ENCODE results near the gene LRRC26.

LRRC26 gene

DNA sequence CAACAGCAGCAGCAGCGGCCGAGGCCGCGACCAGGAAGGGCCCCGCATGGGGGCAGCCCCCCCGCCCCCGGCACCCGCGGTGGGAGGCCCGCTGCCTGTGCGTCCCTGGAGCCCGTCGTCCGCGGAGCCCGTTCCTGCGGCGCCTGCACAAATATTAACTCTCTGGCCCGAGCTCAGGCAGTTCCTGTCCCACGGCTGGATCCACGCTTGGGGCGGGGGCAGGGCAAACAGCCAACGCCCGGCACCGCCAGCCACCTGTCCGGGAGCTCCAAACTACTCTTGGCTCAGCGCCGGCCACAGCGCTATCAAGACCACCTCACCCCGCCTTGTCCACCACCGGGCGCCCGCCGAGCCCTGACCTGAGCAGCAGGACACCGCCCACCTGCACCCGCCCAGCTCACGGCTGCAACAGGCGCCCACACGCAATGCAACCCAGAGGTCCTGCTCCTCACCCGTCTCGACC lies at the start of gene LRRC26:
Gene LRRC26 (minus strand): TSS at position 156 of the 463 bp plus-strand sequence. CDS start 108 bp downstream, at position 48.
- no peak for DNase-seq

DNA sequence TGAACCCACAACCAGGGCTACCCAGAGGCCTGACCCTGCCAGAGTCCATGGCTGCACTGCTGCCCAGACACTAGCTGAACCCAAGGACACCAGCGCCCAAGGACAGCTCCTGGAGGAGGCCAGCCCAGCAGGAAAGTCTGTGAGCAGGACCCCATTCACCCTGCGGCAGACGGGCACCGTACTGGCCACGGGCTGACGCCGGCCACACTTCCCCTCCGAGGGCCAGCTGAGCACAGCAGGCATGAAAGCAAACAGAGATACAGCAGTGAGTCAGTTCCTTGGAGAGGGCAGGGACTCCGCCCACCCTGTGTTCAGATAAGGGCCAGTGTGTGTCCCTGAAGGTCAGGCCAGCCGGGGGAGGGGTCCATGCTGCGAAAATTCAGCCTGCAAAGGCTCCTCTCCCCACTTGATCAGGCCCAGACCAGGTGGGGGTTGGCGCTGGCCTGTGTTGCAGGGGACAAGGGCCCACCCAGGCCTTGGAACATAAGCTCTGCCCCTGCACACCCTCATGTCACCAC lies 49.0 kb upstream of the LRRC26 start:
- DNase-seq = peak; percentile 44

DNA sequence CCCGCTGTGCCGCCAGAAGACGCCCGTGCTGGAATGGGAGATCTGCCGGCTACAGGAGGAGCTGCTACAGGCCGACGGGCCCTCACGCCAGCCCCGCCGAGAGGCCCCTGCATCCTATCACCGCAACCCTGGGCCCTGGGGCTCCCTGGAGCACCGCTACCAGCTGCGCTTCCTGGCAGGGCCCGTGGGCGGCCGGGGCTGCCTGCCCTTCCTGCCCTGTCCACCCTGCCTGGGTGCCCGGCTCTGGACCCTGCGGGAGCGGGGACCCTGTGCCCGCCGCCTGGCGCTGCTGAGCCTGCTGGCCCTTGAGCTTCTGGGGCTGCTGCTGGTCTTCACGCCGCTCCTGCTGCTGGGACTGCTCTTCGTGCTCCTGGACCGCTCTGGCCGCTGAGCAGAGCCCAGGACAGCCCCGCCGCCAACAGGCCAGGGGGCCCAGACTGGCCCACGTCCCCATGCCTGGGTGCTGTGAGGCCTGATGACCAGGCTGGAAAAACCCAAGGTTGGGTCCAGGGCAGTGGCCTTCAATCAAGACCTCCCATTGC lies 48.4 kb upstream of the LRRC26 start:
- DNase-seq = no peak

- DNase-seq = no peak
Observed at GRCh38 chr9:137217276-137218211, 47.7 kb upstream of the LRRC26 start.

DNA sequence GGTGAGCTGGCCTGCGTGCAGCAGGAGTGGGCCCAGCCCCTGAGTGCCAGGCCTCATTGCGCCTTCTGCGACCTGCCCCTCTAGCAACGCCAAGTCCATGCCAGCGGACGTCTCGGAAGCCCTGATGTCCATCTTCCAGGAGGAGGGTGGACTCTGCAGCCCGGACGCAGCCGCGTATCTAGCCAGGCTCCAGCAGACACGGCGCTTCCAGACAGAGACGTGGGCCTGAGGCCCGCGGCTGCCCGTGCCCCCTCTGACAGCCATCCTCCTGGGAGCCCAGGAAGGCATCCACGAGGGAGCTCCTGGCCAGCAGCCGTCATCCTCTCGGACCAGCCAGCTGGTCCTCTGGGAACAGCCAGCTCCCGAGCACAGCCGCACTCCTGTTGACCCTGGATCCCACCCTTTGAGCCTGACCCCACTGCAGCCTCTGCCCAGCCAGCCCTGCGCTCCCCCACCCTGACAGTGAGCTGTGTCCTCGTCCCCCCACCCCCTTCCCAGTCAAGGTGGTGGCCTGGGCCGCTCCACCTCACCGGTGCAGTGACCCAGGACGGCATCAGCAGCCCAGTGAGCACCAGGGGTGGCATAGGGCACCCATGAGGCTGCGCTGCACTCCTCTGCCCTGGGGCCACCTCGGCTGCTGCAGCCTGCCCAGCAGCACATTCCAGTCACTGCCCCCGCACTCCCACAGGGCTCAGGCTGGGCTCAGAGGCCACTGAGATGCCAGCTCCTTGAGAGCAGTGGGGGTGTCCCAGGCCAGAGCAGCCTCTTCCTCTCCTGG lies 46.5 kb upstream of the LRRC26 start:
- DNase-seq = no peak

GRCh38 chr9:137215196-137215986 lies 45.5 kb upstream of the LRRC26 start:
- no peak for DNase-seq

GRCh38 chr9:137214620-137215019 lies 44.8 kb upstream of the LRRC26 start:
- no peak for DNase-seq

DNA sequence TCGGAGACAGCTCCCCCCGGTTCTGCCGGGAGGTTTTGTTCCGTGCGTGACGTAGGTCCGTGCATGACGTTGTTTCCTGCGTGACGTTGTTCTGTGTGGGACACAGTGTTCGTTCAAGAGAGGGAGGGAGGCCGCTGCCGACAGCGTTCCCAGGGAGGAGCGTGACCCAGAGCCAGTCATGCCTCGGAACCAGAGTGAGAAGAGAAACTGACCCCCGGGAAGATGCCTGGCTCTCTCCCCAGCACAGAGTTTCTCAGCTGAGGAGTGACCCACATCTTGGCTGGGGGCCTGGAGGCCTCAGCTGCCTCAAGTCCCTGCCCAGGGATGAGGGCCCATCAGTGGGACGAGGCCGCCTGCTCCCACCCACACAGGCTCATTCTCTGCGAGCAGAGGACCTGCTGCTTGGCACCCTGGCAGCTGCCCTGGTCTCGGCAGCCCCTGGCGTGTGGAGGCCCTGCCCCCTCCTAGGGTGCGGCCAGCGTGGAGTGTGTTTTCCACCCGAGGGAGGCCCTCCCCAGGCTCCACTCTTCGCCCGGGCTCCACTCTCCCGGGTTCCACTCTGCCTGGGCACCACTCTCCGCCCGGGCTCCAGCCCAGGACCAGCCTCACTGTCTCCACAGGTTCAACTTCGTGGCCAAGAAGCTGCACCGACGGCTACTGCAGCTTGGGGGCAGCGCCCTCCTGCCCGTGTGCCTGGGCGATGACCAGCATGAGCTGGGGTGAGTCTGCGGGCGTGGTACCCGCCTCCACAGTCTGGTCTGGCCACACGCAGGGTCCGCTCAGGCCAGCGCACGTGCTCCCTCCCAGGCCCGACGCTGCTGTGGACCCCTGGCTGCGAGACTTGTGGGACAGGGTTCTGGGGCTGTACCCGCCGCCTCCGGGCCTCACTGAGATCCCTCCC lies 43.6 kb upstream of the LRRC26 start:
- DNase-seq = no peak

GRCh38 chr9:137212520-137212919 lies 42.7 kb upstream of the LRRC26 start:
- no peak for DNase-seq

- no peak for DNase-seq
Observed at GRCh38 chr9:137211532-137211931, 41.7 kb upstream of the LRRC26 start.

DNA sequence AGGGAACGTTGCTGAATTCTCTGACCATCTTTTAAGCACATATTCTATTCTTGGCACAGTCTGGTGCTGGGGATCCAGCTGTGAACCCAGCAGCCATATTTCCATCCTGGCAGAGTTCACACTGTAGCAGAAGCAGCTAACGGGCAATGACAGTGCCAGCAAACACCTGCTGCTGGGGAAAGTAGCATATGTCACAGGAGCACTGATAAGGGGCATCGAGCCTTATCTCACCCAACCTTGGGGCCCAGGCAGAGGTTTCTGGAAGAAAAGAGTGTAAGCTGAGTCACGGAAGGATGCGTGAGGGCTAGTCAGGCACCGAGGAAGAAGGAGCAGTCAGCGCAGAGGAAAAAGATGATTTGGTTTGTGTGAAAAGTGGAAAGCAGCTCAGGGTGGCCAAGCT lies 36.8 kb upstream of the LRRC26 start:
- no peak for DNase-seq

GRCh38 chr9:137205126-137206069 lies 35.5 kb upstream of the LRRC26 start, which contains the start of the genes NDOR1 and TMEM203:
Gene NDOR1, plus strand, starts transcription at chr9:137205700. Its CDS starts 78 bp downstream, at chr9:137205778.
Gene TMEM203, minus strand, starts transcription at chr9:137205648. Its CDS starts 234 bp downstream, at chr9:137205414.
- DNase-seq = peak; percentile 85

DNA sequence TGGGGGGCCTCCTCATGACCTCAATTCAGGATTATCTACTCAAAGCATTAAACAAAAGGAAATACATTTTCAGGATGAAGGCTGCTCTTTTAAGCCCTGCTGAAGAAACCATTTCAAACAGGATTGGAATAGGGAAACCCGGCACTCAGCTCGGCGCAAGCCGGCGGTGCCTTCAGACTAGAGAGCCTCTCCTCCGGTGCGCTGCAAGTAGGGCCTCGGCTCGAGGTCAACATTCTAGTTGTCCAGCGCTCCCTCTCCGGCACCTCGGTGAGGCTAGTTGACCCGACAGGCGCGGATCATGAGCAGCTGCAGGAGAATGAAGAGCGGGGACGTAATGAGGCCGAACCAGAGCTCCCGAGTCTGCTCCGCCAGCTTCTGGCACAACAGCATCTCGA lies 34.9 kb upstream of the LRRC26 start:
- DNase-seq = no peak

DNA sequence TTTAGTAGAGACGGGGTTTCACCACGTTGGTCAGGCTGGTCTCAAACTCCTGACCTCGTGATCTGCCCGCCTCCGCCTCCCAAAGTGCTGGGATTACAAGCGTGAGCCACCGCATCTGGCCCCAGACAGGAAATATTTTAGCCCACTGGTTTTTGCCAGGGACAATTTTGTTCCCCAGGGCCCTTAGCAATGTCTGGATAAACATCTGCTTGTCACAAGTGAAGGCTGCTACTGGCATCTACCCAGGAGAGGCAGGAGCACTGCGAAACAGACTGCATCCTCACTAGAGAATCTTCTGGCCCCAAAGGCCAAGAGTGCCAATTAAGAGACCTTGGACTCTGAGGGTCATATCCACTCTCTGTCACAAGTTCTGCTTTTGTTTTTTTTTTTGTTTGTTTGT lies 33.1 kb upstream of the LRRC26 start:
- no peak for DNase-seq

- DNase-seq = no peak
Observed at GRCh38 chr9:137201205-137201868, 31.5 kb upstream of the LRRC26 start.

- peak; percentile 99 for DNase-seq
Observed at GRCh38 chr9:137200311-137201204, 30.7 kb upstream of the LRRC26 start, which contains the start of gene TPRN. Gene TPRN, minus strand, starts transcription at chr9:137200741. Its CDS starts 30 bp downstream, at chr9:137200711.

- peak; percentile 34 for DNase-seq
Observed at GRCh38 chr9:137199411-137200121, 29.7 kb upstream of the LRRC26 start.

Measured in EL (cell line).